ENCODE data around the gene BORCS5.

DNA sequence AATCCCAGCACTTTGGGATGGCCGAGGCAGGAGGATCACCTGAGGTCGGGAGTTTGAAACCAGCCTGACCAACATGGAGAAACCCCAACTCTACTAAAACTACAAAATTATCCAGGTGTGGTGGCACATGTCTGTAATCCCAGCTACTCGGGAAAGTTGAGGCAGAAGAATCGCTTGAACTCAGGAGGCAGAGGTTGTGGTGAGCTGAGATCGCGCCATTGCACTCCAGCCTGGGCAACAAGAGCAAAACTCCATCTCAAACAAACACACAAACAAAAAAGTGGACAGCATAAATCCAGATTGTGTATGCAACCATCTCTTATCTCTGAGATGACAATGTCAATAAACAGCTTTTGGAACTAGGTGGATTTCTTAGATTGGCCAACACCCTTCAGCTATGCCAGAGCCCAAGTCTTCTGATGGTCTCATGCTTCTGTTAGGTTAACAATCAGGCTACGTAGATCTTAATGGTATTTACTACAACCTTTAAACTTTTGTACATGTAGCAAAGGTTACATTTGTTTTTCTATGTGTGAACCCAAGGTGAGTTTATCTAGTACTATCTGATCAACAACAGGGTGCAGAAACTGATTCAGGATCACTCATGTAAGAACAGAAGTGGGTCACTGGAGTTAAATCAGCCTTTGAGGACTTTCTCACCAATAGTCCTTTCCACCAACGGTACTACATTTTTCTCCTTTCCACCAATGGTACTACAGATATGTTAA, 132.1 kb downstream of the BORCS5 start:
- TF ChIP-seq CTCF (conservative IDR thresholded peaks at IDR 0.05; ENCODE audit: low read depth, low read length) (no peak), EZH2 (IDR thresholded peaks at IDR 0.05; ENCODE audit: borderline replicate concordance, low read depth, low read length, poor library complexity, severe bottlenecking) (no peak)

Measured in A673 (cell line).